ENCODE data around the gene HIPK1.

Gene HIPK1

GRCh38 chr1:113977906-113978305, 48.8 kb downstream of the HIPK1 start:
- in situ Hi-C loops (cut with HindIII; ENCODE audit: low sequenced_read_pairs): no loop called here

- in situ Hi-C loops (cut with HindIII; ENCODE audit: low sequenced_read_pairs): no loop called here
These were observed 50.0 kb downstream of the HIPK1 start, which contains the start of gene OLFML3 for GRCh38 chr1:113978863-113979702. Gene OLFML3, plus strand, starts transcription at chr1:113979474. Its CDS starts 43 bp downstream, at chr1:113979517.

GRCh38 chr1:113980110-113980509, 51.0 kb downstream of the HIPK1 start:
- in situ Hi-C loops (cut with HindIII; ENCODE audit: low sequenced_read_pairs): no loop called here

GRCh38 chr1:113981962-113982931, 53.1 kb downstream of the HIPK1 start:
- in situ Hi-C loops (cut with HindIII; ENCODE audit: low sequenced_read_pairs): no loop called here

- in situ Hi-C loops (cut with HindIII; ENCODE audit: low sequenced_read_pairs): no loop called here
These were observed 53.8 kb downstream of the HIPK1 start for GRCh38 chr1:113982949-113983348.

- in situ Hi-C loops (cut with HindIII; ENCODE audit: low sequenced_read_pairs): no loop called here
These were observed 54.3 kb downstream of the HIPK1 start for GRCh38 chr1:113983391-113983790.

GRCh38 chr1:113983826-113984225, 54.7 kb downstream of the HIPK1 start:
- in situ Hi-C loops (cut with HindIII; ENCODE audit: low sequenced_read_pairs): no loop called here

GRCh38 chr1:113984710-113985109, 55.6 kb downstream of the HIPK1 start:
- in situ Hi-C loops (cut with HindIII; ENCODE audit: low sequenced_read_pairs): no loop called here

- in situ Hi-C loops (cut with HindIII; ENCODE audit: low sequenced_read_pairs): no loop called here
These were observed 57.7 kb downstream of the HIPK1 start for GRCh38 chr1:113986802-113987201.

GRCh38 chr1:113987259-113987658, 58.1 kb downstream of the HIPK1 start:
- in situ Hi-C loops (cut with HindIII; ENCODE audit: low sequenced_read_pairs): no loop called here

GRCh38 chr1:113990530-113990929, 61.4 kb downstream of the HIPK1 start:
- in situ Hi-C loops (cut with HindIII; ENCODE audit: low sequenced_read_pairs): no loop called here

- in situ Hi-C loops (cut with HindIII; ENCODE audit: low sequenced_read_pairs): no loop called here
These were observed 61.8 kb downstream of the HIPK1 start for GRCh38 chr1:113990961-113991360.

GRCh38 chr1:113991467-113991997, 62.4 kb downstream of the HIPK1 start:
- in situ Hi-C loops (cut with HindIII; ENCODE audit: low sequenced_read_pairs): no loop called here

GRCh38 chr1:113993072-113993471, 63.9 kb downstream of the HIPK1 start:
- in situ Hi-C loops (cut with HindIII; ENCODE audit: low sequenced_read_pairs): no loop called here

- in situ Hi-C loops (cut with HindIII; ENCODE audit: low sequenced_read_pairs): no loop called here
These were observed 64.6 kb downstream of the HIPK1 start for GRCh38 chr1:113993766-113994165.

GRCh38 chr1:113995382-113995781, 66.3 kb downstream of the HIPK1 start:
- in situ Hi-C loops (cut with HindIII; ENCODE audit: low sequenced_read_pairs): no loop called here

GRCh38 chr1:113998361-113998760, 69.2 kb downstream of the HIPK1 start:
- in situ Hi-C loops (cut with HindIII; ENCODE audit: low sequenced_read_pairs): no loop called here

- in situ Hi-C loops (cut with HindIII; ENCODE audit: low sequenced_read_pairs): no loop called here
These were observed 70.1 kb downstream of the HIPK1 start for GRCh38 chr1:113999233-113999632.

GRCh38 chr1:113999799-114000198, 70.7 kb downstream of the HIPK1 start:
- in situ Hi-C loops (cut with HindIII; ENCODE audit: low sequenced_read_pairs): loop anchor here (25.0 kb wide), 1 partner anchor 87 kb away; the partner anchor contains the start of genes AP4B1 and DCLRE1B

- in situ Hi-C loops (cut with HindIII; ENCODE audit: low sequenced_read_pairs): loop anchor here (25.0 kb wide), 1 partner anchor 88 kb away; the partner anchor contains the start of genes AP4B1 and DCLRE1B
These were observed 71.3 kb downstream of the HIPK1 start for GRCh38 chr1:114000406-114000805.

Measured in DLD1 (cell line).